GM21528 (cell line): ENCODE measurements around the gene DRC1.
"Not testable (repeated sequence)": the region's sequence is repeated elsewhere in the genome, so short reads cannot be mapped to it uniquely, and the experiment has no call there.

ENCODE experiments used
- ATAC-seq: cut with Tn5 transposase; IDR thresholded peaks from one replicate; pipeline ENCODE4 v1.9.1; 2021; ENCODE audit warnings: mild to moderate bottlenecking, moderate library complexity; ENCODE audit not compliant: unreplicated experiment, low FRiP score

DRC1 gene

GRCh38 chr2:26462100-26462499, 60.4 kb downstream of the DRC1 start:
- ATAC-seq: no peak

DNA sequence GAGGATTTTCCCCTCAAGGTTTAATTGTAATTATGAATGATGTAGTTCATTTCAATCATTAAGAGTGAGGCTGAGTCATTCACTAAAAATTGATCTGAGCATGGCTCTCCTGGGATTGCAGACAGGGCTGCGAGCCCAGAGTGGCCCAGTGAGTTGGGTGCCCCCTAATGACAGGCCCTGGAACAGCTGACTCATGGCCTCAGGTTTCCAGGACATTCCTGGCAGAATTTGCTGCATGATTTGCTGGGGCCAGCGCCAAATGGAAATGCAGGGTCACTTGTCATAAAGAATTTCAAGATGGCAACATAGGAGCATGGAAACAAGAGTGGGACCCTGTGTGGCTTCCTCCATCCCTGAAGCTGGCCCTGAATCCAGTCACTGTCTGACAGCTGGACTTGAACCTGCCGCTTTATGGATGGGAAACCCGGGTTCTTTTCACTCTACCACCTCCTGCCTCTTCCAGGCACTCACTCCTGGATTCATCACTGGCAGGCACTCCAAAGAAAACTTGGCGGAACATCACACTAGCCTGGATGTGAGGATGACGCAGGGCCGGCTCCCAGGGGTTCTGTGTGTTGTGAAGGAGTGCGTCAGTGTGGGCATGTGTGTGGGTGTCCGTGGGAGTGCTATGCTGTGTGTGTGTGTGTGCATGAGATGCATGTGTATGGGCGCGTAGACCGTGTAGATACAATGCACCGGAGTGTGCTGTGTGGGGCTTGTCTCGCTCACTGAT, 61.0 kb downstream of the DRC1 start:
- ATAC-seq: no peak

DNA sequence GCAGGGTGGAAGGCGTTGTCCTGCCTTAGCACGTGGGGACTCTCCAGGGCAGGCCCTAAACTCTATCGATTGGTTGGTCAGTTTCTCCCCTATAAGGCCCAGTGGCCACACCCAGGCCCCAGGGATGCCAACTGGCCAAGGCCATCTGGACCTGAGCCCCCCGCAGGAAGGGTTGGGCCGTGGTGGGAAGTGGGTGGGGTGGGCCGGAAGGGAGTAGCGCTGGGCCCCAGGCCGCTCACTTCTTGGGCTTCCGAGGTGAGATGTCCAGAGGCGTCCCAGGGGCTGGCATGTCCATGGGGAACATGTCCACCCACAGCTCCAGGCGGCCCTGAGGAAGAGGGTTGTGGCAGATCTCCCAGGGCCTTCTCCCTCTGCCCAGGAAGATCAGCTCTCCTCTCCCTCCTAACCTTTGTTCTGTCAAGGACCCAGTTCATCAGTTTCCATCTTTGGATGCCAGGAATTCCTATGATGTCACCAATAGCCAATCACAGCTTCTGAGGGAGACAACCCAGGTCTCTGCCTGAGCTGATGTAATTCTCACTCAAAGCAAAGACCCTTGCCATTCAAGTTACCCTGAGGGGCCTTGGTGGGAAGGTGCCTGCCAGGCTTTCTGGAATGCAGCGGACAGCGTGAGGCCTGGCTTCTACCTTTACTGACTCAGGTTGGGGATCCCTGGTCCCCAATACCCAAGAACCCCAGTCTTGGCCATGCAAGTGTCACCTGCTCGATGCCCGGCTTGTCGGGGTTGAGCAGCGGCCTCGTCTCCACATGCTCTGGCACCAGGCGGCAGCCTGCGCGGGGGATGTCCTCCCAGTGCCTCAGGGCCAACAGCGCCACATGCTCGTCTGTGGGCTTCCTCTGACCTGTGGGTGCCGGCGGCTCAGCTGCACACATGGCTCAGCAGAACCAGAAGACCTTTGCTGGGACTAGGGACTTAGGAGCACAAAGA, 61.8 kb downstream of the DRC1 start:
- no peak for ATAC-seq

DNA sequence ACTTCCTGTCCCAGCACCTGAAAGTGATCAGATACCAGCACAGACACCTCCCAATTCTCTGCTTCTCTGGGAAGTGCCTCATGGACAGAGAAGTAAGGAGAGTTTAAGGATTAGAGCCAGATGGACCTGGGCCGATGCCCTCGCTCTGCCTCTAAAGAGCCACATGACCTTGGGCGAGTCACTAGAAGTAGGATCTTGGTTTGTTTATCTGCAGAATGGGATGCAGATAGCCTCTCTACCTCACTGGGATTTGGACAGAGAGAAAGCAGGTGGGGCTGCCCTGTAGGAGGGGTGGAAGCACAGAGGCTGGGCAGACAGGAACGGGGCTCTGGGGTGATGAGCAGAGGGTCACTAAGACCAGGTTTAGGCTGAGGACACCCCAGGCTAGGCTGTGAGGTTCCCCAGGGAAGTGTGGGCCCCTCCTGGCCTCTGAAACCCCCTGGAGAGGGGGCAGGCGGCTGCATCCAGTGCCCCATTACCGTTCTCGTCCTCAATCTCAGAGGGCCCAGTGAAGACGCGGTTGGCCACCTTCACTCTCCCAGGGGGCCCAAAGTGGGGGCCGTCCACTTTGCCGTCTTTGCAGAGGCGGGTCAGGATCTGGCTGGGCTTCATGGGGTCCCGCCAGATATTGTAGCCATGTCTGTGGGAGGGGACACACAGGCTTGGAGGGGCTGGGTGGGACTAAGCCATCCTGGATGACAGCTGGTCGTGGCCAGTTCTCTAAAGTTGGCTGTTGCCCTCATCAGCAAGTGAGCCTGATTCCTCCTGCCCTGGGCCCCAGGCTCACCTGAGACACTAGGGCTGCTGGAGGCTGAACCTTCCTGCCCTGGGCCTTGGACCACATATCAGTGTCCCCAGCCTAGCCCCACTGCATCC, 62.9 kb downstream of the DRC1 start:
- no peak for ATAC-seq

DNA sequence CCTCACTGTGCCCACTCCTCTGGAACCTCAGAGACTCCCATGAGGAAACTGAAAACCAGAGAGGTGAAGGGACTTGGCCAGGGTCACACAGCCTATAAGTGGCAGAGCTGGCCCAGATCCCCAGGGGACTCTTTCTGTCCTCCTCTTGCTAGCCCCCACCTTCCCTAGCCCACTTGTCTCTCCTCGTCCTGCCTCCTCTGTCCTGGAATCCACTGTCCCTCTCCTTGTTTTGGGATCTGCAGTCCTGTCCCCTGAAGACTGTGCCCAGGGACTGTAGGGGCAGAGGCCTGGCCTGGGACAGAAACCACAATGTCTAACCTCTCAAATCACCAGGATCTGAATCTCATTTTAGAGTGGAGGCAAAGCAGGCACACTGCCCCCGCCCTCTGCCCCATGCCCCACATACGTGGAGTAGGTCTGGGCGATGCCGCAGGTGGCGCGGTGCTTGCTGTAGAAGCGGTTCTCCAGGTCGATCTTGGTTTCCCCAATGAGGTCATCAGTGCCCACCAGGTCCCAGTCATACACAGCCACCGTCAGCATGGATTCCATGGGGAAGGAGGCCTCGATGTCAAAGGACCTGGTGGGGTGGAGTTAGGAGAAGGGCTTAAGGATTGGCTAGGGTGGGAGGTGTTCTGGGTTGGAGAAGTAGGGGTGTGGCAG, 63.7 kb downstream of the DRC1 start:
- ATAC-seq: no peak

DNA sequence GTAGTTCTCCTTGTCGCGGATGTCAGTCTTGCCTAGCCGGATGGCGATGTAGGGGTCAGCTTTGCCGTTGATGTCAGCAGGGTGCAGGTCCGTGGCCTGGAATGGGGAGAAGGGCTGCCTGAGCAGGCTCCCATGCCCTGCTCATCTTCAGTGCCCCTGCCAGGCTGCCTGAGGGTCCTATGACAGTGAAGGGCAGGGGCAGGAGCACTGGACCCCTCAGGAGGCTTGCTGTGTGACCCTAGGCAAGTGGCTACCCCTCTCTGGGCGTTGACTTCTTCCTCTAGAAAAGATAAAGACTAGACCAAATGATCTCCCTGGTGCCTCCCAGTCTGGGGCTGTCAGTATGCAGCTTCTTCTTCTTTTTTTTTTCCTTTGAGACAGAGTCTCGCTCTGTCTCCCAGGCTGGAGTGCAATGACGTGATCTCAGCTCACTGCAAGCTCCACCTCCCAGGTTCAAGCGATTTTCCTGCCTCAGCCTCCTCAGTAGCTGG, 64.3 kb downstream of the DRC1 start:
- no peak for ATAC-seq

DNA sequence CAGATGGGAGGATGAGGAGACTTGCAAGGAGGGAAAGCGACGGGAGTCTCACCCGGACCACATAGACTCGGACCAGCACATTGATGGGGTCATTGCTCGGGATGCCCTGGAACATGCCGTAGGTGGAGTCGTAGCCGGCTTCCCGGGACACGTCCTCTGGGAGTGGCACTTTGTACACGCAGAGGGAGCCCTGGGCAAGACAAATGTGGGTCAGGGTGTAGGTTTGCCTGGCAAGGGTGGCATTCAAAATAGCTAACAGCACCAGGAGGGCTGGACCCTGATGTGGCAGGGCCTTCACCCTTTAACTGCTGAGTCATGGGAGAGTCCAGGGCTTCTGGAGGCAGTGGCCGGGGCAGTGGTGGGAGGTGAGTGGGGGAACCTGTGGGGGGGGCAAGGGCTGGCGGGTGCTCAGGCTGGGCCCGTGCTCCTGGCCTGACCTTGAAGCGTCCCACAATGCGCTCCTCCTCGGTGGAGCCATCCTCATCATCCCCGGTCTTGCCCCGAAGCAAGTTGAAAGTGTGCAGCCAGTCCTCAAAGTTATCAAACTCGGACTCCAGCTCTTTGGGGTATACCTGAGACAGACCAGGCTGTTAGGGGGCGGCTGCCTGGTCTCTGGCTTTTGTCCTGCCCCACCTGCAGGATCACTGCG, 65.1 kb downstream of the DRC1 start:
- ATAC-seq: no peak

GRCh38 chr2:26468544-26468943, 66.8 kb downstream of the DRC1 start:
- ATAC-seq: not testable (repeated sequence)

DNA sequence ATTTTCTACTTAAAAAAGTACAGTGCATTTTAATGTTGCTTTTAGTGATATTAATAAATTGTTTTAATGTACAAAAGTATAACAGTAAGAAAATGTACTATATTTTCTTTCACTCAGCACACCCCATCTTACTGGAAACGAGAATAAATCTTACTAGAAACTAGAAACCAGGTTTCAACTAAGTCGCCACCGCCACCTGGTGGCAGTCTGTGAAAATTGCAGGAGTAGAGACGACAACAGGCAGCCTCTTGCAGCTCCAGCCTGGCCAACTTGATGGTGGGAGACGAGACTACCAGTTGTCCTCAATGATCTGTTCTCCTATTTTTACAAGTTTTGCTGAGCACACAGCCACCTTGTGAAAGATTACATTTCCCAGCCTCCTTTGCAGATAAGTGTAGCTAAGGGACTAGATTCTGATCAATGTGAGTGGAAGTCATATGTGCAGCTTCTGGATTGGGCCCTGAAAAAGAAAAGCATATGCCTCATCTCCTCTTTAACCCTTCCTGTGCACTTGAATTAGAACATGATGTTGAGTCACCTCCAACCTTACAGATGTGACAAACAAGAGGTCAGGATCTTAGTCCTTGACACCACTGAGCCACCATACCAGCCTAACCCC, 67.5 kb downstream of the DRC1 start:
- ATAC-seq: no peak

DNA sequence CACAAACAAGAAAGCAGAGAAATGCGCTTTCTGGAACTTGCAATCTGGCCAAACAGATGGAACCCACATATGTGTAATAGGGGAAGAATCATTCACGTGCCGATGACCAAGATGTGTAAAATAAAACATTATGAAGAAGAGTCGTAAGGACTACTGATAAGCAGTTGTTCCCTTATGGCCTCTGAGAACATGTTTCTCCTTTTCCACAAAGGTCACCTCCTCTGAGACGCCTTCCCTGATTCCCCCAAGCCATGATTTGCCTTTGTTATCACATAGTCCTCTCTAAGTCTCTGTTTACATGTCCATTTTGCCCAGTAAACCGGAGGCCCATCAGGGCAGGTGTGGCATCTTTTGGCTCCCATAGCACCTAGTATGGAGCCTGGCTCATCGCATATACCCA, 68.2 kb downstream of the DRC1 start:
- ATAC-seq: no peak

GRCh38 chr2:26470601-26471260, 69.0 kb downstream of the DRC1 start:
- ATAC-seq: no peak

GRCh38 chr2:26471289-26471688, 69.6 kb downstream of the DRC1 start:
- ATAC-seq: no peak

DNA sequence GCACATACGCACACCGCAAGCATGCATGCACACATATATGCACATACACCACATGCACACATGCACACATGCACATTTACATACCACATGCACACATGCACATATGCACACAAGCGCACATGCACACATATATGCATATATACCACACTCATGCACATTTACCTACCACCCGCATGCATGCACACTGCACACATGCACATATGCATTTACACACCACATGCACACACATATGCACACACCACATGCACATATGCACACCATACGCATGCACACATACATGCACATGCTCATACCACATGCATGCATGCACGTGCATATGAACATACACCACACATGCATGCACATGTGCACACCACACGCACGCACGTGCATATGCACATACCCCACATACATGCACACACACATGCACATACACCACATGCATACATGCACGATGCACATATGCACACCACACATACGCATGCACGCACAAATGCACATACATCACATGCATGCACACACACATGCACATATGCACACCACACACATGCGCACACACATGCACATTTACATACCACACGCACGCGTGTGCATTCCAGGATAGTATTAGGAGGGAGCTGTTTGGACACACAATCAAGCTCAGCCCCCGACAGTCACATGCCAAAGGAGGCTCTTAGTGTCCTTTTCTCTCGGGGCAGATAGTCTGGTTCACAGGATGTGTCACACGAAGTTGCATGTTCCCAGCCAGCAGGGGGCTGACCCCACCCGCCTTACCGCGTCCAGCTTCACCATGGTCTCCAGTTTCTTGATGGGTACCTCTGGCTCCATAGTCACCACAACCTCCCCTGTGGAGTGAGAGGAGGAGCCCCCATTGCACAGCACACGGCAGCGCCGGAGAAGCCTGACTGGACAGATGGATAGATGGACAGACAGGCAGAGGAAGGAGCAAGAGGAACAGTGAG, 70.3 kb downstream of the DRC1 start:
- ATAC-seq: no peak

DNA sequence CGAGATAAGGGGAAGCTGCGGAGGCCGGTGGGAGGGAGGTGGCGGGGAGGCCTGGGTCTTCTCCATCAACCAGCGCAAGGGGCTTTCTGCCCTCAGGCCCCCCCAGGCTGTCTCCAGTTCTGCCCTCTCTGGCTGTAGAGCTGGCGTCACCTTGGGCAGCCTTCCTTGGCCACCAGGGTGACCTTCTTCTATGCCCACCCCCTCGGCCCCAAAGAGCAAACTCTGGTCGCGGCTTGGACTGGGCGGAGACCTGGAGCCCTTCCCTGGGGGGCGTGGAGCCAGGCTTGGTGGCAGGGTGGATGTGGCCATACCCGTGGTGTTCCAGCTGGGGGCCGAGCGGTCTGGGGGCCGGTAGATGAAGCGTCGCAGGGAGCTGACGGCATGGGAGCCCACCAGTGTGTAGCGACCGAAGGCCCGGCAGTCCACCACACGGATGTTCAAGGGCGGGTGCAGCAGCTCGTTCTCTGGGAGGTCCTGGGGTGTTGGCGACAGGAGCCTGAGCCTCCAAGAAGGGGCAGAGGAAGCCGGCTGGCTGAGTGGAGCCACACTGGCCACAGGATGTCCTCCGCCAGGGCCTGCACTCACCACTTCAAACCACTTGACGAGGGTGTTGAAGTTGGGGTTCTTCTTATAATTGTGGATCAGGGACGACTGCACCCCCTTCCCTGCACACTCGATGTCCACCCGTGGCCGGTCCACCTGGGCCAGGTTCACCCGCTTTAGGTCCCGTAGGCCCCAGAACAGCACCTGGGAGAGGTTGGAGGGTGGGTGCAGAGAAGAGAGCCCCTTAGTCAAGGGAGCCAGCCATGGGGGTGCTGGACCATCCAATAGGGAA, 71.3 kb downstream of the DRC1 start:
- ATAC-seq: no peak

DNA sequence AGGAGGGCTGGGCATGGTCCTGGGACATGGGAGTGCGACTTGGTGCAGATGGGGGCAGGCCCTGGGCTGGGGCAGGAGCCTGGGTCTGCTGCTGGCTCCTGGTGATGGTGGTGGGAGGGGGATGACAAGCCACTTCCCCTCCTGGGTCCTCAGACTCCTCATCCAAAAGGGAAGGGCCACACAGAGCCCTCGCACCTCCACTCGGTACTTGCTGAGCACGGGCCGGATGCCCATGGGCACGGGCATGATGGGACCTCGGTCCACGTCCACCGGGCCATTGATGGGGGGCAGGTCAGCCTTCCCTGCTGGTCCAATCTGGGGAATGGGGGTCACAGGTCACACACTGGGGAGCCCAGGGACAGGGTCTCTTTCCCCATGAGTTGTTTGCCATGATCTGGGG, 72.1 kb downstream of the DRC1 start:
- ATAC-seq: no peak

DNA sequence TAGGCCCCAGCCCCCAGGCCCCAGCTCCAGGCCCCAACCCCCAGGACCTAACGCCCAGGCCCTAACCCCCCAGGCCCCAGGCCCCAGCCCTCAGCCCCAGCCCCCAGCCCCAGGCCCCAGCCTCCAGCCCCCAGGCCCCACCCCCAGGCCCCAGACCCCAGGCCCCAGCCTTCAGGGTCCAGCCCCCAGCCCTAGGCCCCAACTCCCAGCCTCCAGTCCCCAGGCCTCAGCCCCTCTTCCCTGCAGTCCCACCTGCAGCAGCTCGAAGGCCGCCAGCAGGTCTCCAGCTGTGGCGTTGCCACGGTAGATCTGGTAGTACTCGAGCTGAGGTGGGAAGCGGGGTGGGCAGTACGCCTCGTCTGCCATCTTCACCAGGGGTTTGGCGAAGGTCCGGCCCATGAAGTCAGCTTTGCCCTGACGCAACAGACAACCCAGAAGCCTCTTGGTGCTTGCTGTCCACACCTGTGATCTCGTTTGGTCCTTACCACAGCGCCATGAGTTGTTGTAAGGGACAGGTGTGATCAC, 72.6 kb downstream of the DRC1 start:
- ATAC-seq: no peak
